DMS 273 treated with DMSO at 0.1 percent for 48 hours (cell line): ENCODE results near the gene ZSCAN4.
A peak's percentile ranks its signal among the peaks of the same experiment; 100 is the strongest.

ENCODE experiments used
- DNase-seq: peaks from one replicate; lab custom pipeline; 2025; lab: John Stamatoyannopoulos, UW

ZSCAN4 gene

DNA sequence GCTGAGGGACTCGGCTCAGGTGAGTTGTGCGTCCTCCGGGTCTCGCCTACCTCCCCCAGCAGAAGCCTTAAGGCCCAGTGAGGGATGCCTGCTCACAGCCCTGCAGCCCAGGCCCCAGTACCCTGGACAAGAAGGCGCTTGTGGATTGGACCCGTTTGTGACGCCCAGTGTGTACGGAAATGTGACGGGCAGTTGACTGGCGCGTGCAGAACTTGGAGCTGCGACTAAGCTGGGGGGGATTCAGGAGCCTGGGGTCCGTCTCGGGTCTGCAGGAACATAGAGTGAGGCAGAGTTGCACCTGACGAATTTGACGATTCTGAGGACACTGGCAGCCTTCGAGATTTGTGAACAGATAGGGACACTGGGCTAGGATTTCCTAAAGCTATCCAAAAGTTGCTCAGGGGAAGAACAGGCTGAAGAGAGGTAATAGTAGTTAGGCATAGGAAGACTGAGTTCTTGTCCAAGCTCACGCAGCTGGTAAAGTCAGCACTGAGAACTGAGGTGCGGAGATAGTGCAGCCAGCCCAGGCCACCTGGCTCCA, 13.6 kb downstream of the ZSCAN4 start:
- DNase-seq: no peak

DNA sequence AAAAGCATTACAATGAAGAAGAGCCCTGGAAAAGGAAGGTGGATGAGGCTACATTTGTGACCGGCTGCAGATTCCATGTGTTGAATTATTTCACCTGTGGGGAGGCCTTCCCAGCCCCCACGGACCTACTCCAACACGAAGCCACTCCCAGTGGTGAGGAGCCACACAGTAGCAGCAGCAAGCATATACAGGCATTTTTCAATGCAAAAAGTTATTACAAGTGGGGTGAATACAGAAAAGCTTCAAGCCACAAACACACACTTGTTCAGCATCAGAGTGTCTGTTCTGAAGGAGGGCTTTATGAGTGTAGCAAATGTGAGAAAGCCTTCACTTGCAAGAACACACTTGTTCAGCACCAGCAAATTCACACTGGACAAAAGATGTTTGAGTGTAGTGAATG, 18.0 kb downstream of the ZSCAN4 start:
- no peak for DNase-seq

DNA sequence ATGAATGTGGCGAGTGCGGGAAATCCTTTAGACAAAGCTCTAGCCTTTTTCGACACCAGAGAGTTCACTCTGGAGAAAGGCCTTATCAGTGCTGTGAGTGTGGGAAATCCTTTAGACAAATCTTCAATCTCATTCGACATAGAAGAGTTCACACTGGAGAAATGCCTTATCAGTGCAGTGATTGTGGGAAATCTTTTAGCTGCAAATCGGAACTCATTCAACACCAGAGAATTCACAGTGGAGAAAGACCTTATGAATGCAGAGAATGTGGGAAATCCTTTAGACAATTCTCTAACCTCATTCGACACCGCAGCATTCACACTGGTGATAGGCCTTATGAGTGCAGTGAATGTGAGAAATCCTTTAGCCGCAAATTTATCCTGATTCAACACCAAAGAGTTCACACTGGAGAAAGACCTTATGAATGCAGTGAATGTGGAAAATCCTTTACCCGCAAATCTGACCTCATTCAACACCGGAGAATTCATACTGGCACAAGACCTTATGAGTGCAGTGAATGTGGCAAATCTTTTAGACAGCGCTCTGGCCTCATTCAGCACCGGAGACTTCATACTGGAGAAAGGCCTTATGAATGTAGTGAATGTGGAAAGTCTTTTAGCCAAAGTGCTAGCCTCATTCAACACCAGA, 18.8 kb downstream of the ZSCAN4 start:
- no peak for DNase-seq

DNA sequence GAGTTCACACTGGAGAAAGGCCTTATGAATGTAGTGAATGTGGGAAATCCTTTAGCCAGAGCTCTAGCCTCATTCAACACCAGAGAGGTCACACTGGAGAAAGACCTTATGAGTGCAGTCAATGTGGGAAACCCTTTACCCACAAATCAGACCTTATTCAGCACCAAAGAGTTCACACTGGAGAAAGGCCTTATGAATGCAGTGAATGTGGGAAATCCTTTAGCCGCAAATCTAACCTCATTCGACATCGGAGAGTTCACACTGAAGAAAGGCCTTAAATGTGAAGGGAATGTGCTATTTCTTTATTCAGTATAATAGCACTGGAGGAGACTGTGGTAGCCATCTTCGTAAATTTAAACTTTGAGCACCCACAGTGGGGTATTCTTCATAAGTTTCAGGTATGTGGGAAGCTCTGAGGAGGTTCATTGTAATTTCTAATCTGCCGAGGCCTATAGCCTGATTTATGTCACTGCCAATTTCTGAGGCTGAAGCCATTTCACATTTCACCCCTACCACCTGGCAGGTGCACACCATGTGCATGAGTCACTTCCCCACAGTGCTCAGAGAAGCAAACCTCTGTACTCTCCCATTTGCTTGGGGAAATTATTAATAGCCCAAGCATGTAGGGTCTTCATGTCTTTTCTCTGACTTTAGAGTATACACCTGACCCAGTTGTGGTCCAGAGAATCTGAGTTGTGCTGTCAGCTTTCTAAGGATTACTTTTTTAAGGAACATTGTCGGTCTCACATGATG, 19.5 kb downstream of the ZSCAN4 start:
- DNase-seq: no peak

DNA sequence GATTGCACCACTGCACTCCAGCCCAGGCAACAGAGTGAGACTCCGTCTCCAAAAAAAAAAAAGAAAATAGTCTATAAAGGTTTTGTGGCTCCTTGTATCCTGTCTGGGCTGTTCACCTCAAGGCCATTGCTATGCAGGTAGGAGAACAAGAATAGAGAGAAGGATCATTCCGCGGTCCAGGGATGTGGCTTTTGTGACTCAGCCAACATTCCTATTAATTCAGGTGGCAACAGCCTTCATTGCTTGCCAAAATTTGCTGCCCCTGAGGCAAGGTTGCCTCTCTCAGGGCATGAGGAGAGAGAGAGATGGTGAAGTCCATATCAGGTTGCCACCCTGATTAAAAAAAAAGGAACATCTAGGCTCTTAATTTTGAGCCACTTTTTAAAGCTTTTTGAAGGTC, 21.0 kb downstream of the ZSCAN4 start:
- no peak for DNase-seq

DNA sequence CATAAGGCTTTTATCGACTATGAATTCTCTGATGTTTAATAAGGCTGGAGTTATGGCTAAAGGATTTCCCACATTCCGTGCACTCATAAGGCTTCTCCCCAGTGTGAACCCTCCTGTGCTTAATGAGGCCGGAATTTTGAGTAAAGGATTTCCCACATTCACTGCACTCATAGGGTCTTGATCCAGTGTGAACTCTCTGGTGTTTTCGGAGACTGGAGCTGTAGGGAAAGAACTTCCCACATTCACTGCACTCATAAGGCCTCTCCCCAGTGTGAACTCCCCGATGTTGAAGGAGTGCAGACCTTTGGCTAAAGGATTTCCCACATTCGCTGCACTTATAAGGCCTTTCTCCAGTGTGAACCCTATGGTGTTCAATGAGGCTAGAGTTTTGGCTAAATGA, 32.9 kb downstream of the ZSCAN4 start:
- DNase-seq: no peak

DNA sequence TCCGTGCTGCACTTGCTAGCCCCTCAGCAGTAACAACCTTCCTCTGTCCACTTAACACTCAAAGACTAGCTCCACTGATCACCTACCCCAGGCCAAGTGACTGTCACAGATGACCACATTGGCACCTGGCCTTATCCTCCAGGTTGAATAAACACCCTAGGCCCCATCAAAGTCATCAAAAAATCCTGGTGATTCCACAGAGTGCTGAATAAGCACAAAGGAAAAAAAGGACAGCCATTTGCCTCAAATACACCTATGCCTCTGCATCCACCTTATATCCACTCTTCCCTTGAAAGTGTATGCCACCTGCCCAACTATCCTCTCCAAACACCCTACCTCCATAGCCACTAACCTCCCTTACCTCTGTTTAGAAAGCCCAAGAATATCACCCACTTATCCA, 37.6 kb downstream of the ZSCAN4 start:
- DNase-seq: no peak

DNA sequence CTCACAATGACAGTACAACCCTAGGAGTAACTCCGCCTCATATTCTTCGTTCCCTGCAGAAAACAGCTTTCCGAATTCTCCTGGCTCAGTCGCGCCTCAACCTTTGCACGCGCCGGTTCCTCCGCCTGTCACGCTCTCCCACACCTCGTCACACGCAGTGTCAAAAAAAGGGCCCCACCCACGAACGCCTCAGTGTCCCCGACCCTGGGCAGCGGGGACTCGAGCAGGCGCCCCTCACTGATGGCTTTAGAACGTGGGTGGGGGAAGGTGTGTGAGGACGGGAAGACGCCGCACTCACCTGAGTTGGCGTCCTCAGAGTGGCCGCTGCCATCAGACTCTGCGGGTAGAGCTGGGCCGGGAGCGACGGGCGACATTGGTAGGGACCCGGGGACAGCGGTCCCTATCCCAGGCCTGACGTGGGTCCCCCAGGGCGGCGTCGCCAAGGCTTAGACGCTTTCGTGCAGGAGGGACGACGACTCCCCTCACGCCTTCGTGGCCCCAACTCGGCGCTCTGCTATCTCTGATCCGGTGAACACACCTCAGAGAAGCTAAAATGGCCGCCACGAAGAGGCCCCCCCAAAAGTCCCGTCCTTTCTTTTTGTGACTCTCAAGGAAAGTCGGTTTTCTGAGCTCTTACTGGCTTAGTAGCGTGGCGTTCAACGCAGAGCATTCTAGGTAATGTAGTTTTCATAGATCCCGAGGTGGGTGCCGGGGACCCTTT, 40.1 kb downstream of the ZSCAN4 start, which contains the start of gene ZNF154:
Gene ZNF154 (minus strand): TSS at position 564 of the 721 bp plus-strand sequence. CDS start 233 bp downstream, at position 331.
- no peak for DNase-seq

DNA sequence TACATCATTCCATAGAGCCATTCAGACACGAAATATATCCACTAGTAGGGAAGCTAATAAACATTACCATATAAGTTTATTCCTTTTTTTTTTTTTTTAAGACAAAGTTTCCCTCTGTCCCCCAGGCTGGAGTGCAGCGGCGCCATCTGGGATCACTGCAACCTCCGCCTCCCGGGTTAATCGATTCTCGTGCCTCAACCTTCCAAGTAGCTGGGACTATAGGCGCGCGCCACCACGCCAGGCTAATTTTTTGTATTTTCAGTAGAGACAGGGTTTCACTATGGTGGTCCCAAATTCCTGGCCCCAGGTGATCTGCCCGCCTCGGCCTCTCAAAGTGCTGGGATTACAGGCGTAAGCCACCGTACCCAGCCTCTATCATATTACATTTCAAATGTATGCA, 40.9 kb downstream of the ZSCAN4 start:
- no peak for DNase-seq

DNA sequence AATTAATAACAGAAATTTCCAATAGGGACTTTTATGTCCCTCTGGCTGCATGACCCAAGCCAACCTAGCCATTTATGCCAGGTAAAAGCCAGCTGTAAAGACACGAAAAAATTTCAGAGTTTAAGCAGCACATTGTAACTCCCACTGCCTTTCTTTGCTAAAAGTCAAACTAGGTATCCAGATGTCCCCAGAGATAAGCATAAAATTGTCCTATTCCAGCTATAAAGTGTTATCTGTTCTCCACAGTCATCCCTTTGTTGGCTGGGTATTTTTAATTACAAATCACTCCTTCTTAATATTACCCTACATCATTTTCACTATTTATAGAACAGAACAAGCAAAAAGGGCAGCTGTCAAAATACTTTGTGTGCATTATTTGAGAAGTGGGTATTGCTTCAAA, 43.5 kb downstream of the ZSCAN4 start:
- DNase-seq: no peak

DNA sequence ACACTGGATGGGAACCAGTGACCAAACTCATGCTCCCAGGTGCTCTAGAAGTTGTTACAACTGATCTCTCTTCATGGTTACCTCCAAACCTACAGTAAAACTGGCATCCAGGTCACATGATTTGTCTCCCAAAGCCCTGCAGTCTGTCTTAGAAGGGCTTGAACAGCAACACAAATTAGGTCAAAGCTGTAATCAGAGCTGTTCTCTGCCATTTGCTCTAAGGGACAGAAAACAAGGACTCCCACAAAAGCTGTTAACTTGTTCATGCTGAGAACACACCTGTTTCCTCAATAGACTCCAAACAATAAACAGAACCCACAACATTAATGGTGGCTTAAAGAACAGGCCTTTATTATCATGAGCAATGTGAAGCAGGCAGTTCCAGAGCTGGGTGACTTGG, 50.7 kb downstream of the ZSCAN4 start:
- DNase-seq: peak; percentile 59

DNA sequence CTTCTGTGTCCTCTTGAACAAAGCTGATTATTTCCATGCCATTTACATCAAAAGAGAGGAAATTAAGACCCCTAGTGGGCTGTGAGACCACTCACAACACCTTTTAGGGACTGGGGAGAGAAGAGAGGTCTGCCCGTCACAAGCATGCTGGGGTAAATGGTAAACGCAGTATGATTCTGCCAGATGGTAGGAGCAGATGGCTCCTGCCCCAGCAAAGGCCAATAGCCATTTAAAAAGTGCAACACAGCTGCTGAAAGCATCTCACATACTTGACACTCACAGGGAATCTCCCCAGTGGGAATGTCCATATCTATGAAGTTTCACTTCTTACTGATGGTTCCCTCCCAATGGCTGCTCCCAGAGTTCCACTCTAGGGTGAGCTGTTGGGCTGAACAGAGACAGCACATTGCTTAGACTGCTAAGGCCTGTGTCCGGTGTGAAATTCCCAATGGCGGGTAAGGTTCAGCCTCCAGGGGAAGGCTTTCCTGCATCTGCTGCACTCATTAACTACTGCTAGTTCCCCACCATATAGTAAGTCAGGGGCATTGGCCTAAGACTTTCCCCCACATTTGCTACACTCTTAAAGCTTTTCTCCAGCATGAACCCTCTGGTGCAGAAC, 51.3 kb downstream of the ZSCAN4 start:
- DNase-seq: peak; percentile 90

DNA sequence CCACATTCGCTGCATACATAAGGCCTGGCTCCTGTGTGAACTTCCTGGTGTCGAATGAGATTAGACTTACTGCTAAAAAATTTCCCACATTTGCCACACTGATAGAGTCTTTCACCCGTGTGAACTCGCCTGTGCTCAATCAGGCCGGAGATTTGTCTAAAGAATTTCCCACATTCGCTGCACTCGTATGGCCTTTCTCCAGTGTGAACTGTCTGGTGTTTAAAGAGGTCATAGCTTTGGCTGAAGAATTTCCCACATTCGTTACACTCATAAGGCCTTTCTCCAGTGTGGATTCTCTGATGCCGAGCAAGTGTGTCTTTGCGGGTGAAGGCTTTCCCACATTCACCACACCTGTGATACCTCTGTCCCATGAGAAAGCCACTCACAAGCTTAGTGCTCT, 52.1 kb downstream of the ZSCAN4 start:
- DNase-seq: no peak
